Right ventricle myocardium inferior (tissue), 1 donor: ENCODE measurements around the gene SLC12A3. TPM values are rescaled to one million over a fixed set of nuclear protein-coding genes. Genes with fewer than 3 reads are reported as not detected.
"Not testable (repeated sequence)": the region's sequence is repeated elsewhere in the genome, so short reads cannot be mapped to it uniquely, and the experiment has no call there.

ENCODE experiments used
- ATAC-seq: fragments of 200-7000 bp; cut with Tn5 transposase; one replicate; pipeline ENCODE4 v1.9.1; 2020; ENCODE audit warnings: mild to moderate bottlenecking, moderate library complexity
- DNase-seq: peaks from one replicate; pipeline ENCODE4 v3.0.0; 2021; ENCODE audit errors: missing footprints
- intact Hi-C: fragments of 100-400 bp; cut with DNase I; formaldehyde crosslinking; loops from one replicate; pipeline ENCODE4 v1.11.0; 2022
- total RNA-seq: library from RNA; stranded (reverse); fragmentation: NEBNext Ultra II Directional; extraction: Animal tissue kit (Norgen Biotek cat#: 25700); gene quantifications from one replicate; pipeline ENCODE4 v1.2.1, GENCODE V29; 2021
- donor health status: DM: no; HTN: yes; CAD: no; lungs with severe emphysema.

Gene SLC12A3
- total RNA-seq, 1 donor from 2014 or later, result not detected

DNA sequence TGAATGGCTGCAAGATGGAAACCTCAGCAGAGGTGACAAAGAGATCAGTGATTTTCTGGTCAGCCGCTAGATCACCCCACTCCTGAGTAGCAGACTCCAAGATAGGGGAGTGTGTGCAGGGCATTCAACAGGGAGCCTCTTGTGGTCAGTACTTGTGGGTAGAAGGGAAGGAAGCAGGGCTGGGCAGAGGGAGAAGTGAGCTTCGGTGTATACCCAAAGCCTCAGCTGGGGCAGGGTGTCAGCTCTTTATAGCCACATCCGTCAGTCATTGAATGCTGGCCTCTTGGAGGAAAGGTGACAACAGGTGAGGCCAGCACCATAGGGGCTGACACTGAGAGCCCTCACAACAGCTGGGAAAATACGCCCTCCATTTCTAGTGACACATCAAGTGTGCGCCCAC is 2.2 kb upstream of the SLC12A3 start:
- ATAC-seq (no peak), DNase-seq (peak; percentile 35)
- intact Hi-C loops, result no loop called here

DNA sequence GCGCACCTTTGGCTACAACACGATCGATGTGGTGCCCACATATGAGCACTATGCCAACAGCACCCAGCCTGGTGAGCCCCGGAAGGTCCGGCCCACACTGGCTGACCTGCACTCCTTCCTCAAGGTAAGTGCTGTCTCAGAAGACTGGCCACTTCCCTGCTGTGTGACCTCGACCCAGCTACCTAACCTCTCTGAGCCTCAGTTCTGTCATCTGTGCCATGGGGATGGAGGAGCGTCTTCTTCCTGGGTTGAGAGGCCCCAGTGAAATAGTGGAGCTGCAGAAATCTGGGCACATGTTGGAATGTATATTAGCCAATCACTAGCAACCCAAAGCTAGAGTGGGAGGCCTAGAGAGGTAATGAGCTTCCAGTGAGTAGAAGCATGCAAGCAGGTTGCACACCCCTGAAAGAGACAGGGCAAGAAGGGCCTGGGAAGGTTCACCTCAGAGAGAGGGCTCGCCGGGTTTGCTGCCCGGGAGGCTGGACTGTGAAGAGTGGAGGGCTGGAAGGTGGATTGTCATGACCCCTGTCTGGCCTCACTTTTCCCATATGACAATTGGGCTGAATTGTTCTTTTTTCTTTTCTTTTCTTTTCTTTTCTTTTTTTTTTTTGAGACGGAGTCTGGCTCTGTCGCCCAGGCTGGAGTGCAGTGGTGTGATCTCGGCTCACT is 521 bp downstream of the SLC12A3 start:
- DNase-seq (no peak), ATAC-seq (no peak)
- intact Hi-C loops, result loop anchor here (5.0 kb wide), 2 partner anchors 52 to 67 kb away; partner anchors contain the start of gene HERPUD1

DNA sequence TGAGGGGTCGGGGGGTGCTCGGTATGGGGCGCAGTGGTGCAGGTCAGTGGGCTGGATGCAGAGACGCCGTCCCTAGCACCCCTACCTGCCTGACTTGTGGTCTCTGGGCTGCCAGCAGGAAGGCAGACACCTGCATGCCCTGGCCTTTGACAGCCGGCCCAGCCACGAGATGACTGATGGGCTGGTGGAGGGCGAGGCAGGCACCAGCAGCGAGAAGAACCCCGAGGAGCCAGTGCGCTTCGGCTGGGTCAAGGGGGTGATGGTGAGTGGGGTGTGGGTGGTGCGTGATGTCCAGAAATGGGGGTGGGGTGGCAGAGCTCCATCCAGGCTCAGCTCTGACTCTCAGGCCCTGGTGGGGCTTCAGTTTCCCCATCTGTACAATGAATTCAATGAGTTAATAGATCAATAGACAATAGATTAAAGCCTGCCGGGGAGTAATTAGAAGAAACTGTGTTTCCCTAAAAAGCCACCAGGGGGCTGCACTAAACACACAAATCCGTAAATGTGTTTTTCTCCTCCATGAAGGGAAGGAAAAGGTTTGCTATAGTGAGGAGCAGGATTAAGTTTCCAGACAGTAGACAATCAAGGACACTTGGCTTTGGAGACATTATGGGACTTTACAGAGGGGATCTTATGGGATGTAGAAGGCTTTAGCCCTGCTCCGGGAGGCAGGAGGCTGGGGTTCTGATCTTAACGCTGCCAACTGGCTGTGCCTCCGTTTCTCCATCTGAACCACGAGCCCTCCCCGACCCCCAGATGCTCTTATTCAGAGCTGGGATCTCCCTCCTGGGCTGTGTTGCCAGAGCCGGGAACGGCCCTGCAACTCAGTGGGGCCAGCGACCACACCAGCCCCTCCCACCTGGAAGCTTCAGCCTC is 2.2 kb downstream of the SLC12A3 start:
- intact Hi-C loops, result loop anchor here (1.0 to 5.0 kb wide), 4 partner anchors 50 to 178 kb away; partner anchors contain the start of gene HERPUD1
- DNase-seq, result peak; percentile 70
- peak; percentile 18 for ATAC-seq

DNA sequence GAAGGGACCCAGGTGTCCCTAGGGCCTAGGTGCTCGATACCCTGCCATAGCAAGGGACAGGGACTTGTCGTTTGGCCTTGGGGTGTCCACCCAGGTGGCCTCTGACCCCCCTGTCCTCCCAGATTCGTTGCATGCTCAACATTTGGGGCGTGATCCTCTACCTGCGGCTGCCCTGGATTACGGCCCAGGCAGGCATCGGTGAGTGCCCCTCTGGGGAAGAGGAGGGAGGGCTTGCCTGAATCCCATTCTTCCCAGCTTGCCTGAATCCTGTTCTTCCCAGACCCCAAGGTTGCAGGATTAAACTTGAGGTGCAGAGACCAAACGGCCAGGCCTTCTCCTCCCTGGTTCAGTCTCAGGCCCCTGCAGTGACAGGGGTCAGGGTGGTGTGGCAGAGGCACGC is 3.2 kb downstream of the SLC12A3 start:
- ATAC-seq (no peak), DNase-seq (peak; percentile 64)
- intact Hi-C loops, result loop anchor here (5.0 kb wide), 2 partner anchors 49 to 64 kb away; partner anchors contain the start of gene HERPUD1

DNA sequence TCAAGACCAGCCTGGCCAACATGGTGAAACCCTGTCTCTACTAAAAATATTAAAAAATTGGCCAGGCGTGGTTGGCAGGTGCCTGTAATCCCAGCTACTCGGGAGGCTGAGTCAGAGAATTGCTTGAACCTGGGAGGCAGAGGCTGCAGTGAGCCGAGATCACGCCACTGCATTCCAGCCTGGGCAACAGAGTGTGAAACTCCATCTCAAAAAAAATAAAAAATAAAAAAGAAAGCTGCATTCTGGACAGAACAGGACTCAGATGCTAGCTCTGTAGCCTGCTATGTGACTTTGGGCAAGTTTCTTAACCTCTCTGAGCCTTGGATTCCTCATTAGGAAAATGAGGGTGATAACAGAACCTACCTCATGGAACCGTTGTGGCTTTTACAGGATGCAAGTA is 3.8 kb downstream of the SLC12A3 start:
- not testable (repeated sequence) for ATAC-seq
- intact Hi-C loops, result loop anchor here (5.0 kb wide), 2 partner anchors 49 to 64 kb away; partner anchors contain the start of gene HERPUD1

DNA sequence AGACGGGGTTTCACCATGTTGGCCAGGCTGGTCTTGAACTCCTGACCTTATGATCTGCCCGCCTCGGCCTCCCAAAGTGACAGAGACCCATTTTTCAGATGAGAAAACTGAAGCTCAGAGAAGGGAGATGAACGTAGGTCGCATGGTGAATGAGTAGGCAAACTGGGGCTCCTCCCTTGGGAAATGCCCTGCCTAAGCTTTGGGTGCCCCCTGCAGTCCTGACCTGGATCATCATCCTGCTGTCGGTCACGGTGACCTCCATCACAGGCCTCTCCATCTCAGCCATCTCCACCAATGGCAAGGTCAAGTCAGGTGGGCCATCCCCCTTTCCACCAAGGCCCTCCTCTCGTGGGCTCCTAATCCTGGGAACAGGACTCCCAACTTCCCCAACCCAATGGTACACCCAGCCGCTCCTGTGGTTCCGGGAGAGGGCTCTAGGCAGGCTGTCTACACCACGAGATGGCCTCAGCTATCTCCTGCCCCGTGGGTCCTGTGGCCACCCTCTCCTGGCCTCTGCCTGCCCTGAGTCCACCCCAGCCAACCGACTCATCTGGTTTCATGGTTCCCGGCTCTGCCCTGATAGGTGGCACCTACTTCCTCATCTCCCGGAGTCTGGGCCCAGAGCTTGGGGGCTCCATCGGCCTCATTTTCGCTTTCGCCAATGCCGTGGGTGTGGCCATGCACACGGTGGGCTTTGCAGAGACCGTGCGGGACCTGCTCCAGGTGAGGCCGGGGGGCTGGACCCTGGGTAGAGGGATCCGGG is 4.7 kb downstream of the SLC12A3 start:
- intact Hi-C loops, result loop anchor here (5.0 kb wide), 2 partner anchors 48 to 63 kb away; partner anchors contain the start of gene HERPUD1
- peak; percentile 13 for DNase-seq
- ATAC-seq, result no peak

More for the DNA sequence above, 3.8 kb downstream of the SLC12A3 start:
- not testable (repeated sequence) for DNase-seq

DNA sequence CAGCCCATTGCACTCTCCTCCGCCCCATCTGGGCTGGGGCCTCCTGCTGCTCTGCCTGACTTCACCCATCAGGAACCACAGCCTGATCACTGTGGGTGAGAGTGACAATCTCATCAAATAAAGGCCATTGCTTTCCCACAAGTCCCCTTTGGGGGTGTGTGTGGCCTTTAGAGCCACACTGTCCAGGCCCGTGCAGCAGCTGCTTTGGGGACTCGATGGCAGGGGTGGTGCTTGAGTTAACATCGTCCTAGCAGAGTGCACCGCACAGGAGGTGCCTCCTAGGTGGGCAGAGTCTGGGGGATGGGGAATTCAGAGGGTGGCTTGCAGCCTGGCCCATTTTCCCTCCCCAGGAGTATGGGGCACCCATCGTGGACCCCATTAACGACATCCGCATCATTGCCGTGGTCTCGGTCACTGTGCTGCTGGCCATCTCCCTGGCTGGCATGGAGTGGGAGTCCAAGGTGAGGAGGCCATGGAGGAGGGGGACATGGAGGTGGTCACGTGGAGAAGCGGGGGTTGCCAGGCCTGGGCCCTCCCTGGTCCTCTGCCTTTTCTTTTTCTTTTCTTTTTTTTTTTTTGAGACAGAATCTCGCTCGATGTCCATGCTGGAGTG is 5.4 kb downstream of the SLC12A3 start:
- intact Hi-C loops, result no loop called here
- ATAC-seq, result no peak

DNA sequence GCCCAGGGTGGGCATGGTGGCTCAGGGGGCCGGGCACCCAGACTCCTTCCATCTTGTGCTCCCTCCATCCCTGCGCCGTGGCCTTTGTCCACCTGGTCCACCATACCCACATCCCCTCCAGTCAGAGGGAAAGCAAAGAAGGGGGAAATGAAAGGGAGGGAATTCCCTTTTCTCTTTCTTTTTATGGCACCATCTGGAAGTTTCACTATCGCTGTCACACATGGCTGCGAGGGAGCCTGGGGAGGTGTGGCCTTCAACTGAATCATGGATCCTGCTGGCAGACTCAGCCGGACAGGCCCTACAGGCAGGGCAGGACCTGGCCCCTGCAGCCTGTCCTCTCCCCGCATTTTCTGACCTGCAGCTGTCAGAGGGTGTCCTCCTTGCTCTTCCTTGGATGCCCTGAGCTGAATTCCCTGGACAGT is 6.2 kb downstream of the SLC12A3 start:
- ATAC-seq, result no peak
- intact Hi-C loops, result no loop called here
- peak; percentile 52 for DNase-seq

More for the DNA sequence above, 5.4 kb downstream of the SLC12A3 start:
- DNase-seq, result peak; percentile 54

DNA sequence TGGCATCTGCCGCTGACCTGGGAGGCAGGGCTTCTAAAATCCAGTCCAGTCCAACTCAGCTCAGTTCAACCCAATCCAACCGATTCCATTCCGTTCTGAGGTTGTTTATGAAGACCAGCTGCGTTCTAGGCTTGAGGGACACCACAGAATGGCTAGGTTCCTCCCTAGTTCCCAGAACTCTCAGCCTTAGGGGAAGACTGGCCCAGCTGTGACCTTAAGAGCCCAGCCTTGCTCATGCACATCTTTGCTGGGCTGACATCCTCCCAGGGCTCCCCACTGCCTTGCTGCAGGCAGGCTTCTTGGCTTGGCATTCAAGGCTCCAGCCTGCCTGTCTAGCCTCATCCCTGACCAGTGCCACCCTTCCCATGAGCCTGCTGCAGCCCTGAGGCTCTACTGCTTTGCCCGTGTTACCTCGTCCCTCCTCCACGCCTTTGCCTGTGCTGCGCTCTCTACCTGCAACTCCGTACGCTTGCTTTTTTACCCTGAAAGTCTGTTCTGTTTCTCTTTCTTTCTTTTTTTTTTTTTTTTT is 7.9 kb downstream of the SLC12A3 start:
- DNase-seq, result peak; percentile 30
- intact Hi-C loops, result no loop called here
- ATAC-seq, result no peak

DNA sequence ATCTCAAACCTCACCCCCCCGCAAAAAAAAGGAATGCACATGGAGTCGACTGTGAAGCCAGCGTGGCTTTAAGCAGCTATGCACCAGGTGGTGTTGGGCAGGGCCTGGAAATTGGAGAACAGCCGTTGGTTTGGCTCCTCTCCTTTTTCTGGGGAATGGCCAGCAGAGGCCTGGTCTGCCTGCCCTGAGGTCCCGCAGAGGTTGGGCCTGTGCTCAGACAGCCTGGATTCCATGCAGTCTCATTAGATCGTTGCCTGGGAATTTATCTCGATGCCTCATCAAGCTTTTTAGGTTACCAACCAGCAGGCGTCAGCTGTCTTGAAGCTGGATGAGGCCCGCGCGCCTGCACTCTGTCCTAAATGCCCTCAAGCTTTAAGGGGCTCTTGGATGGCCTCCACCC is 9.8 kb downstream of the SLC12A3 start:
- intact Hi-C loops, result no loop called here
- DNase-seq, result no peak
- no peak for ATAC-seq

DNA sequence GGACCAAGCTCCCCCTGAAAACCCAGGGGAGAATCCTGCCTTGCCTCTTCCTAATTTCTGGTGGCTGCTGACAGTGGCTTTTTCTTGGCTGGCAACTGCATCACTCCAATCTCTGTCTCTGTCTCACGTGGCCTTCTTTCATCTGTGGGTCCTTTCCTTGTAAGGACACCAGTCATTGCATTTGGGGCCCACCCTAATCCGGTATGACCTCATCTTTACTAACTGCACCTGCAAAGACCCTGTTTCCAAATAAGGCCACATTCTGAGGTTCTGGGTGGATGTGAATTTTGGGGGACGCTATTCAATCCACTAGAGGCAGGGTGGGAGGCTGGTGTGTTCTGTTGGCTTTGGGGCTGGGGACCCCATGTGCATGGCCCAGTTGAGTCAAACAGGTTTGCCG is 11.0 kb downstream of the SLC12A3 start:
- ATAC-seq, result no peak
- intact Hi-C loops, result no loop called here
- no peak for DNase-seq

DNA sequence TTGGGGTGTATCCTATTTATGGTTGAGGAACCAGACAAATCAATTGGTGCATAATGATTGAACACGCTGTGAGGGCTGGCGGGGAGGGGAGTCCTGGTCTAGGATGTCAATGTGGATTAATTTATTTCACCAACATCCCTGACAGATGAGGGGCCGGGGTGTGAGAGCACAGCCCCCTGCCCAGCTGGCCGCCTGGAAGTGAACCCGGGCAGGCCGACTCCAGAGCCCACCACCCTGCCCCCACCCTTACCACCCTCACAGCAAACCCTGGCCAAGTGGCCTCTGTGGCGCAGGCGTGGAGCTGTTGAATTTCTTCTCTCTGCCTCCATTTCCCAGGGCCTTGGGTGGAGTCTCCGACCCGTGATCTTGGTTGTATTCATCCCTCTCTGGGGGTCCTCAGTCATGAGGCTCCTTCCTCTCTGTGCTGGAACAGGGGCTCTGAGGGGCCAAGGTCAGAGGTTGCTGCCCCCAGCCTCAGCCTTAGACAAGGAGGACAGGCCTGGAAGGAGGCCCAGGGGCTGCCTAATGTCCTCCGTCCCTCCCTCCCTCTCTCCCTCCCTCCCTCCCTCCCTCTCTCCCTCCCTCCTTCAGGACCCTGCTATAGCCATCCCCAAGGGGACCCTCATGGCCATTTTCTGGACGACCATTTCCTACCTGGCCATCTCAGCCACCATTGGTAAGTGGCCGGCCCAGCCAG is 12.6 kb downstream of the SLC12A3 start:
- ATAC-seq (no peak), DNase-seq (peak; percentile 35)
- intact Hi-C loops, result no loop called here

DNA sequence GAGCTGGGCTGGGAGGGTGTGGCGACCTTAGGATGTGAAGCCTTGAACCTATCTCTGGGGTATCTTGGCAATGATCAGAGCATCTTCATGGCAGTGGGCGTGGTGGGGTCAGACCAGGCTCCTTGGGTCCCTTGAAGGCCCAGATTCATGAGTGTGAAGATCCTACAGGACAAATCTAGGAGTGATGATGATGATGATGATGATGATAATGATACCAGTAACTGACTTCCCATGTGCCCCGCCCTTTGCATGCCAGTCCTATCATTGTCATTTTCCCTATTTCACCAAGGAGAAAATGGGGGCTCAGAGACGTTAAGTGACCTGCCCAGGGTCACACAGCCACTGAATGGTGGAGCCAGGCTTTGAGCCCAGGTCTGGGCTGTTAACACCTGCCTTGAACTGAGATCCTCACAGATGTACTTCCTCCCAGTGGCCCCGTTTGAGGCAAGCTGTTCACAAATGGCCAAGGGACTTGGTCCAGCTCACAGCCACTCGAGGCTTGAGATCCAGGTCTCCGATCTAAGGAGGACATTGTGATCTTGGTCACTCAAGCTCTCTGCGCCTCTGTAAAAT is 13.4 kb downstream of the SLC12A3 start:
- intact Hi-C loops, result no loop called here
- ATAC-seq, result no peak
- DNase-seq, result peak; percentile 37

DNA sequence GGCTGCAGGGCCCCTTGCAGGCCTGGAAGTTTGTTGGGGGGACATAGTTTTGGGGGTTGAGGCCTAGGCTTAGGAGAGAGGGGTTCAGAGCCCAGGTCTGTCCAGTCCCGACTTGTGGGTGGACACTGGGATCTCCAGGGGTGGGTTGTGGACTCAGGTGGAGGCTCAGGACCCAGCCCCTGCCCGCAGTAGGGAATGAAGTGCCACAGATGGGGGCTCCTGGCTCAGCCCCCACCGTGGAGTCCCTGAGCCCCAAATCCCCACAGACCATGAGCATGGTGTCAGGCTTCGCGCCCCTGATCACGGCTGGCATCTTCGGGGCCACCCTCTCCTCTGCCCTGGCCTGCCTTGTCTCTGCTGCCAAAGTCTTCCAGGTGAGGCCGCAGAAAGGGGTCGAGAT is 14.3 kb downstream of the SLC12A3 start:
- intact Hi-C loops, result no loop called here
- DNase-seq, result peak; percentile 67
- ATAC-seq, result no peak

DNA sequence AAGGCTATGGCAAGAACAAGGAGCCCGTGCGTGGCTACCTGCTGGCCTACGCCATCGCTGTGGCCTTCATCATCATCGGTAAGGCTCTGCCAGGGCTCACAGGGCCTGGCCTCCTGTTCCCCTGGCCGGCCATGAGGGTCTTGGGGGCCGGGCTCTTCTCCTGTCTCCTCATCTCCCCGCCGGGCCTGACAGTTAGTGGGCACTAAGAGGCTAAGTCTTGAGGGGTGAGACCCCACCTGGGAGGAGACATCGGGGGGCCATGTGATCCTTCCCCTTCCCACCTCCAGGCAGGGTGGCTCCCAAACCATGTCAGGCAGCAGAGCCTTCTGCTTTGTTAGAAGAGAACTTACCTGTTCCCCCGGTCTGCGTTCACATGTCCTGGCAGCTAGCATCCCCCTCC is 15.2 kb downstream of the SLC12A3 start:
- intact Hi-C loops, result no loop called here
- ATAC-seq, result no peak
- DNase-seq, result peak; percentile 51

DNA sequence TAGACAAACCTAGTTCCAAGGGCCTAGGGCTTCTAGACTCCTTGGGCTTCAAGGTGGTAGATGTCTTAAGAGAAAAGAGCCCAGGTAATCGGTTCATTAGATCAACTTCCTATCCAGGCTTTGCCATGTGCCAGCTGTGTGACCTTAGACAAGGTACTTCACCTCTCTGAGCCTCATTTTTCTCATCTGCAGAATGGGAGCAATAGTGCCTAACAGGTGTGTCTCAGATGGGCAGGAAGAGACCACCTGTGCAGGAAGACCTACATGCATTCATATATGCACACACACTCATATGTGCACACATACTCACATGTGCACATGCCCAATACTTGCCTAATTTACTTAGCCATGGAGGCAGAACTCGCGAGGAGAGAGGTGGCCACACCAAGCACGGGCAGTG is 15.7 kb downstream of the SLC12A3 start:
- ATAC-seq (no peak), DNase-seq (peak; percentile 23)
- intact Hi-C loops, result no loop called here

DNA sequence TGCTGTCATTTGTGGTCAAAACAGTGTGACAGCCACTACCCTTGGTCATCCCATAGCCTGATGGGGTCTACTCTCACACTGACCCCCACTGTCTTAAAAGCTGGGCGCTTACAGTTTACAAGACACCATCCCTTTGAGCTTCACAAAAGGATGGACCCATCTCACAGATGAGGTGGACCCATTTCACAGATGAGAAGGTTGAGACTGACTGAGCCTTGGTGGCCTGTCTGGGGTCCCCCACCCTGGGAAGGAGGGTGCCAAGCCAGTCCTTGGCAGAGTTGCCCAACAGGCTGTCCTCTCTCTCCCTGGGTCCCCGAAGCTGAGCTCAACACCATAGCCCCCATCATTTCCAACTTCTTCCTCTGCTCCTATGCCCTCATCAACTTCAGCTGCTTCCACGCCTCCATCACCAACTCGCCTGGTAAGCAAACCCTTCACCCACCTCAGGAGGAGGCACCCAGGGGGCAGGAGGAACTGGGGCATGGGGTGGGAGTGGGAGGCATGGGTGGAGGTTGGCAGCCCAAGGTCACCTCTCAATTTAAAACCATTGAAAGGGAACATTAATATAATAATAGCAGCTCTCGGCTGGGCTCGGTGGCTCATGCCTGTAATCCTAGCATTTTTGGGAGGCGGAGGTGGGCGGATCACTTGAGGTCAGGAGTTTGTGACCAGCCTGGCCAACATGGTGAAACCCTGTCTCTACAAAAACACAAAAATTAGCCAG is 17.2 kb downstream of the SLC12A3 start:
- intact Hi-C loops, result no loop called here
- ATAC-seq (no peak), DNase-seq (peak; percentile 42)
